B cell (primary cell): ENCODE measurements around the gene HOXA10. TPM values are rescaled to one million over a fixed set of nuclear protein-coding genes. Genes with fewer than 3 reads are reported as not detected.
A peak's percentile ranks its signal among the peaks of the same experiment; 100 is the strongest.

ENCODE experiments used
- ATAC-seq: fragments of 200-7000 bp; cut with Tn5 transposase; one replicate; pipeline ENCODE4 v1.10.0; 2021; ENCODE audit warnings: low read depth, mild to moderate bottlenecking, moderate number of reproducible peaks, moderate library complexity
- CTCF ChIA-PET: fragments of 350-600 bp; sonication (Branson Sonifier 250); formaldehyde crosslinking; loops from one replicate; lab custom pipeline; 2021; ENCODE audit warnings: antibody characterized with exemption, inconsistent platforms; lab: Charles Lee
- POLR2A ChIA-PET: fragments of 350-600 bp; sonication (Branson Sonifier 250); formaldehyde crosslinking; loops from one replicate; lab custom pipeline; 2021; ENCODE audit warnings: antibody characterized with exemption; lab: Charles Lee
- DNase-seq: peaks from one replicate; pipeline ENCODE4 v3.0.0; 2013
- H2AFZ ChIP-seq: 2 replicates; pipeline ENCODE4 v1.6.1; 2012; ENCODE audit warnings: mild to moderate bottlenecking, low read depth, low read length; ENCODE audit not compliant: insufficient read depth, poor library complexity, severe bottlenecking
- H3K27ac ChIP-seq, 2 donors: 1 replicate in 1 of 2; 2 replicates in 1 of 2; pipeline ENCODE4 v1.5.1; 2012 to 2013; ENCODE audit warnings: low read length in 2 of 2, mild to moderate bottlenecking in 2 of 2, moderate library complexity in 1 of 2
- H3K27me3 ChIP-seq, 4 experiments: fragments of 200-600 bp in 1 of 4; sonication (generic) in 1 of 4; replicated peaks in 1 of 4; 1 replicate in 2 of 4; 2 replicates in 2 of 4; pipeline versions ENCODE4 v1.6.1 to v1.7.0; 2013 to 2016; ENCODE audit warnings: low read length in 3 of 4, mild to moderate bottlenecking in 2 of 4, mixed read lengths in 1 of 4, moderate library complexity in 1 of 4; ENCODE audit not compliant: insufficient read depth in 4 of 4, control insufficient read depth in 3 of 4; ENCODE audit errors: control extremely low read depth in 1 of 4
- H3K36me3 ChIP-seq, 2 experiments: replicated peaks in 1 of 2; 1 replicate in 1 of 2; 2 replicates in 1 of 2; pipeline versions ENCODE4 v1.6.1 to v1.7.1; 2013; ENCODE audit warnings: low read length in 1 of 2; ENCODE audit not compliant: insufficient read depth in 2 of 2, control insufficient read depth in 1 of 2; ENCODE audit errors: control extremely low read depth in 1 of 2, extremely low read depth in 1 of 2
- H3K4me1 ChIP-seq, 2 donors: fragments of 200-600 bp in 1 of 2; sonication (generic) in 1 of 2; 1 replicate in 1 of 2; 2 replicates in 1 of 2; pipeline versions ENCODE4 v1.5.1 to v1.6.1; 2013 to 2017; ENCODE audit warnings: low read length in 2 of 2; ENCODE audit not compliant: control insufficient read depth in 2 of 2, insufficient read depth in 2 of 2
- H3K4me2 ChIP-seq: replicated peaks from 2 replicates; pipeline ENCODE3; 2012; ENCODE audit warnings: mild to moderate bottlenecking, low read depth, low read length; ENCODE audit not compliant: poor library complexity, severe bottlenecking
- H3K4me3 ChIP-seq, 5 experiments: fragments of 200-600 bp in 1 of 5; sonication (generic) in 1 of 5; 1 replicate in 3 of 5; 2 replicates in 2 of 5; pipeline versions ENCODE4 v1.5.1 to v1.7.0; 2011 to 2016; ENCODE audit warnings: low read length in 4 of 5, mild to moderate bottlenecking in 4 of 5, low read depth in 2 of 5, control low read depth in 1 of 5, moderate library complexity in 1 of 5; ENCODE audit not compliant: insufficient read depth in 1 of 5; ENCODE audit errors: control extremely low read depth in 1 of 5, extremely low read depth in 1 of 5
- H3K79me2 ChIP-seq: fragments of 200-600 bp; sonication (generic); one replicate; pipeline ENCODE4 v1.6.0; 2016; ENCODE audit warnings: low read length; ENCODE audit not compliant: control insufficient read depth, insufficient read depth
- H3K9ac ChIP-seq: fragments of 200-600 bp; sonication (generic); 2 replicates; pipeline ENCODE4 v1.6.1; 2017; ENCODE audit warnings: mild to moderate bottlenecking, low read length, moderate library complexity
- H3K9me3 ChIP-seq, 3 donors: one replicate each; pipeline versions ENCODE4 v1.6.1 to v1.7.1; 2013; ENCODE audit warnings: low read length in 2 of 3; ENCODE audit not compliant: control insufficient read depth in 2 of 3, insufficient read depth in 1 of 3; ENCODE audit errors: control extremely low read depth in 1 of 3
- H4K20me1 ChIP-seq: 2 replicates; pipeline ENCODE4 v1.6.0; 2012; ENCODE audit warnings: mild to moderate bottlenecking, low read length; ENCODE audit not compliant: insufficient read depth, control insufficient read depth, poor library complexity, severe bottlenecking
- H3K27ac Mint-ChIP-seq: one replicate; pipeline ENCODE4 v1.8.0; 2021; ENCODE audit warnings: mixed read lengths
- H3K27me3 Mint-ChIP-seq: one replicate; pipeline ENCODE4 v1.8.0; 2021; ENCODE audit warnings: mixed read lengths
- H3K4me1 Mint-ChIP-seq: one replicate; pipeline ENCODE4 v1.8.0; 2021; ENCODE audit warnings: mixed read lengths
- H3K4me3 Mint-ChIP-seq: one replicate; pipeline ENCODE4 v1.8.0; 2021; ENCODE audit warnings: mixed read lengths
- H3K9me3 Mint-ChIP-seq: one replicate; pipeline ENCODE4 v1.8.0; 2022; ENCODE audit warnings: mixed read lengths; ENCODE audit not compliant: insufficient read depth
- CTCF ChIP-seq: fragments of 200-600 bp; IDR thresholded peaks from one replicate; pipeline ENCODE4 v1.8.0; 2022; ENCODE audit warnings: antibody characterized with exemption, mild to moderate bottlenecking
- EZH2 ChIP-seq: IDR thresholded peaks from 2 replicates; pipeline ENCODE4 v1.6.1; 2012; ENCODE audit warnings: borderline replicate concordance, low read depth, mild to moderate bottlenecking, moderate library complexity, low read length; ENCODE audit not compliant: insufficient read depth, poor library complexity, severe bottlenecking
- WGBS: methylation state at CpG from one replicate; pipeline ENCODE4 v1.1.5; 2013; ENCODE audit warnings: missing lambda C conversion rate; ENCODE audit not compliant: insufficient coverage; 5-methylcytosine and 5-hydroxymethylcytosine counted together
- intact Hi-C: fragments of 100-400 bp; cut with micrococcal nuclease; formaldehyde crosslinking; loops from one replicate; pipeline ENCODE4 v1.10.0; 2022
- polyA plus RNA-seq: library from polyadenylated mRNA; depleted of rRNA; stranded (reverse); fragments of >200 nt; gene quantifications from 2 replicates; pipeline ENCODE4 v1.2.3, GENCODE V29; 2012
- total RNA-seq, 2 donors: library from RNA; stranded (reverse); fragments of 120-200 nt in 1 of 2; gene quantifications; 1 replicate in 1 of 2; 2 replicates in 1 of 2; pipeline versions ENCODE4 v1.2.3 to v1.2.4, GENCODE V29; 2013 to 2022

Gene HOXA10
- total and polyA plus RNA-seq, 2 donors (not counting 1 experiment from before 2014, with no cell fraction given): not detected

- Mint-ChIP-seq H3K27ac (peak within 1 kb of the TSS; percentile 67), H3K9me3 (peaks cover 2% of the 10 kb centered on the region), H3K4me3 (peak within 1 kb of the TSS; percentile 80), H3K4me1 (no peaks in the 10 kb centered on the region), H3K27me3 (peaks cover 65% of the 10 kb centered on the region)
- peak; percentile 93 for ATAC-seq
- intact Hi-C loops: loop anchor here (1.0 kb wide), 2 partner anchors 34 to 266 kb away; partner anchors contain the start of gene SKAP2
- no peaks in the 10 kb centered on the region for H3K79me2 ChIP-seq
- no peaks in the 10 kb centered on the region for H3K36me3 ChIP-seq
- H4K20me1 ChIP-seq: no peaks in the 10 kb centered on the region
- peak within 1 kb of the TSS; percentile 48 to 72 (median 58) for H3K4me3 ChIP-seq
- H3K9me3 ChIP-seq: peaks cover 0 to 13% (median 0%) of the 10 kb centered on the region in 3 donors
- H3K4me1 ChIP-seq: no peaks in the 10 kb centered on the region
- TF ChIP-seq CTCF: no peak
- no peak for TF ChIP-seq EZH2
- peak; percentile 63 for DNase-seq
- H3K9ac ChIP-seq: peak within 1 kb of the TSS; percentile 71
- H2AFZ ChIP-seq: peak within 1 kb of the TSS; percentile 83
- peak within 1 kb of the TSS; percentile 54 to 57 for H3K27ac ChIP-seq
- ChIA-PET POLR2A (no interaction called here), CTCF (interaction anchor here (0.9 to 1.3 kb wide), 4 partner anchors 12 to 30 kb away, joined by 3 to 5 read pairs (median 4); partner anchors contain the start of gene HOXA5)
- 32% methylated on average over 45 of the region's 67 CpGs for WGBS
- peak within 1 kb of the TSS; percentile 74 for H3K4me2 ChIP-seq
- H3K27me3 ChIP-seq: peaks cover 0 to 22% (median 5%) of the 10 kb centered on the region in 4 experiments
Measured at GRCh38 chr7:27130540-27131389, 43.4 kb downstream of the HOXA10 start, which contains the start of gene HOXA4. TSS of gene HOXA4 (minus strand) at chr7:27130757. CDS start at chr7:27130733, 24 bp downstream.
